Nephron (organoid): ENCODE data around the gene SREBF1.

Source experiments
- H3K27ac Mint-ChIP-seq, 3 experiments: 2 replicates each; pipeline ENCODE4 v1.8.0; 2020; ENCODE audit warnings: mixed read lengths in 3 of 3, mild to moderate bottlenecking in 2 of 3, moderate library complexity in 1 of 3
- H3K27me3 Mint-ChIP-seq: 2 replicates; pipeline ENCODE4 v1.8.0; 2021; ENCODE audit warnings: low read depth, mild to moderate bottlenecking, moderate library complexity, mixed read lengths
- H3K36me3 Mint-ChIP-seq: 2 replicates; pipeline ENCODE4 v1.8.0; 2020; ENCODE audit warnings: low read depth, mixed read lengths
- H3K4me1 Mint-ChIP-seq: 2 replicates; pipeline ENCODE4 v1.8.0; 2020; ENCODE audit warnings: mixed read lengths
- H3K4me3 Mint-ChIP-seq, 3 experiments: 2 replicates each; pipeline ENCODE4 v1.8.0; 2020; ENCODE audit warnings: mild to moderate bottlenecking in 3 of 3, mixed read lengths in 3 of 3, moderate library complexity in 2 of 3
- H3K9me3 Mint-ChIP-seq: 2 replicates; pipeline ENCODE4 v1.8.0; 2020; ENCODE audit warnings: mixed read lengths
- CTCF ChIP-seq, 3 experiments: fragments of 200-600 bp; sonication (generic); IDR thresholded peaks; one replicate each; pipeline ENCODE4 v1.5.0; 2021; ENCODE audit warnings: antibody characterized with exemption in 3 of 3; ENCODE audit not compliant: unreplicated experiment in 3 of 3

The SREBF1 gene

DNA sequence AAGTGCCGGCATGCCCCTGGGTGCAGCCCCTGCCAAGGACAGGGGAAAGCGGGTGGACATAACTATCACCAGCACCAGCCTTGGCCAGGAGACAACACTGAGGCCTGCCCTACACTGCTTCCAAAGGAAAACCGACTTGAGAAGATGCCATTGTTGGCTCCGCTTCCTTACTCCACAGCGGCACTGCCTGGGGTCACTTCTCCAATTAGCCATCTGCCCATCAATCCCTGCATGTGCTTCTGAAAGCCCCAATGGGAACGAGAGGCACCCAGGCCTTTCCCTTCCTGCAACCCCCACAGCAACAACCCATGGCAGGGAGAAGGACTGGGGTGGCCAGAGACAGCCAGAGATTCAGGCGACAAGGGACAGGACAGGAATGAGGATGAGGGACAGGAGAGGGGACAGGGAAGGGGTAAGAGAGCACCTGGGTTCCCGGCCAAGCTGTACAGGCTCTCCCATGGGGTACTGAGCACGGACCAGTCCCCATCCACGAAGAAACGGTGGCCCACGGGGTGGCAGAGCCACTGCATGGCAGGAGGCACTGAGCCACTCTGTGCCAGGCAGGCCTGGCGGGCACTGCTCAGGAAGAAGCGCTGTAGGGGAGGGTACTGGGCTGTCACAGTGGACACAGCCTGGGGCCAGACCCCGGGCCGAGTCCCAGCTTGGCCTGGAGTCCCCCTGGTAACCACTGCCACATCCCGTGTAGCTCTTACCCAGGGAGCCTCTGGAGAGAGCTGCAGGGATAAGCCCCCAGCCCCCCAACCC lies 21.2 kb downstream of the SREBF1 start:
- Mint-ChIP-seq H3K27ac (no peak overlapping the region), H3K27me3 (peaks cover 2% of the 10 kb centered on the region), H3K4me3 (no peak overlapping the region), H3K36me3 (peaks cover 7% of the 10 kb centered on the region), H3K9me3 (no peaks in the 10 kb centered on the region), H3K4me1 (peaks cover 17% of the 10 kb centered on the region)
- TF ChIP-seq CTCF (IDR thresholded peaks at IDR 0.05; ENCODE audit: unreplicated experiment in 3 of 3) = no peak

- Mint-ChIP-seq H3K9me3 (no peaks in the 10 kb centered on the region), H3K4me1 (peaks cover 23% of the 10 kb centered on the region), H3K27ac (no peak overlapping the region), H3K4me3 (no peak overlapping the region), H3K27me3 (peaks cover 3% of the 10 kb centered on the region), H3K36me3 (peaks cover 7% of the 10 kb centered on the region)
- TF ChIP-seq CTCF (IDR thresholded peaks at IDR 0.05; ENCODE audit: unreplicated experiment in 3 of 3) = no peak
These were observed 21.8 kb downstream of the SREBF1 start for GRCh38 chr17:17815062-17815406.

GRCh38 chr17:17814162-17815061 lies 22.4 kb downstream of the SREBF1 start:
- peaks cover 7% of the 10 kb centered on the region for H3K36me3 Mint-ChIP-seq
- TF ChIP-seq CTCF (IDR thresholded peaks at IDR 0.05; ENCODE audit: unreplicated experiment in 3 of 3) = no peak
- H3K9me3 Mint-ChIP-seq = no peaks in the 10 kb centered on the region
- H3K27me3 Mint-ChIP-seq = peaks cover 3% of the 10 kb centered on the region
- no peak overlapping the region for H3K27ac Mint-ChIP-seq
- no peak overlapping the region for H3K4me3 Mint-ChIP-seq
- peaks cover 23% of the 10 kb centered on the region for H3K4me1 Mint-ChIP-seq

- Mint-ChIP-seq H3K27me3 (peaks cover 3% of the 10 kb centered on the region), H3K36me3 (peaks cover 4% of the 10 kb centered on the region), H3K4me1 (peaks cover 27% of the 10 kb centered on the region), H3K9me3 (no peaks in the 10 kb centered on the region), H3K4me3 (no peak overlapping the region), H3K27ac (no peak overlapping the region)
- TF ChIP-seq CTCF (IDR thresholded peaks at IDR 0.05; ENCODE audit: unreplicated experiment in 3 of 3) = no peak
These were observed 23.1 kb downstream of the SREBF1 start for GRCh38 chr17:17813725-17814095.

GRCh38 chr17:17813055-17813724 lies 23.6 kb downstream of the SREBF1 start:
- peaks cover 29% of the 10 kb centered on the region for H3K4me1 Mint-ChIP-seq
- H3K4me3 Mint-ChIP-seq = no peak overlapping the region
- no peak for TF ChIP-seq CTCF (IDR thresholded peaks at IDR 0.05; ENCODE audit: unreplicated experiment in 3 of 3)
- no peaks in the 10 kb centered on the region for H3K9me3 Mint-ChIP-seq
- H3K27me3 Mint-ChIP-seq = peaks cover 3% of the 10 kb centered on the region
- H3K36me3 Mint-ChIP-seq = no peaks in the 10 kb centered on the region
- H3K27ac Mint-ChIP-seq = no peak overlapping the region
